CD14-positive monocyte (primary cell): ENCODE data around the gene DMRTC2. TPM values are rescaled to one million over a fixed set of nuclear protein-coding genes. Genes with fewer than 3 reads are reported as not detected.

Experiments
- DNase-seq, 3 donors: peaks; one replicate each; pipeline ENCODE4 v3.0.0-alpha.2; 2011 to 2022
- H2AFZ ChIP-seq: 2 replicates; pipeline ENCODE4 v1.6.0; 2012; ENCODE audit warnings: mild to moderate bottlenecking, low read depth, low read length, inconsistent platforms; ENCODE audit not compliant: insufficient read depth, poor library complexity, severe bottlenecking
- H3K27ac ChIP-seq, 2 donors: 1 replicate in 1 of 2; 2 replicates in 1 of 2; pipeline ENCODE4 v1.5.1; 2012 to 2013; ENCODE audit warnings: low read length in 2 of 2, control low read depth in 1 of 2, inconsistent platforms in 1 of 2, low read depth in 1 of 2, mild to moderate bottlenecking in 1 of 2
- H3K27me3 ChIP-seq, 2 donors: one replicate each; pipeline versions ENCODE4 v1.6.0 to v1.6.1; 2011 to 2013; ENCODE audit warnings: low read length in 2 of 2; ENCODE audit not compliant: control insufficient read depth in 2 of 2, insufficient read depth in 2 of 2
- H3K36me3 ChIP-seq, 2 donors: replicated peaks in 1 of 2; 1 replicate in 1 of 2; 2 replicates in 1 of 2; pipeline versions ENCODE4 v1.5.1 to v1.6.1; 2012 to 2013; ENCODE audit warnings: low read length in 2 of 2, control low read depth in 1 of 2, inconsistent platforms in 1 of 2, mild to moderate bottlenecking in 1 of 2; ENCODE audit not compliant: insufficient read depth in 2 of 2, control insufficient read depth in 1 of 2
- H3K4me1 ChIP-seq, 2 donors: 1 replicate in 1 of 2; 2 replicates in 1 of 2; pipeline versions ENCODE4 v1.5.1 to v1.6.1; 2012 to 2013; ENCODE audit warnings: low read length in 2 of 2, control low read depth in 1 of 2, inconsistent platforms in 1 of 2, mild to moderate bottlenecking in 1 of 2, moderate library complexity in 1 of 2; ENCODE audit not compliant: insufficient read depth in 2 of 2, control insufficient read depth in 1 of 2
- H3K4me2 ChIP-seq: replicated peaks from 2 replicates; pipeline ENCODE3; 2012; ENCODE audit warnings: low read length, moderate library complexity, mild to moderate bottlenecking; ENCODE audit not compliant: poor library complexity, severe bottlenecking; ENCODE audit errors: extremely low read depth
- H3K4me3 ChIP-seq, 3 experiments: fragments of 200-600 bp in 1 of 3; sonication (generic) in 1 of 3; replicated peaks in 1 of 3; 1 replicate in 2 of 3; 2 replicates in 1 of 3; pipeline ENCODE4 v1.5.1; 2011 to 2013; ENCODE audit warnings: low read length in 3 of 3, mild to moderate bottlenecking in 3 of 3, control low read depth in 2 of 3, low read depth in 2 of 3, inconsistent platforms in 1 of 3, moderate library complexity in 1 of 3
- H3K79me2 ChIP-seq: 2 replicates; pipeline ENCODE4 v1.6.0; 2012; ENCODE audit warnings: mild to moderate bottlenecking, control low read depth, inconsistent platforms, low read length, moderate library complexity; ENCODE audit not compliant: insufficient read depth
- H3K9ac ChIP-seq: 2 replicates; pipeline ENCODE4 v1.6.0; 2017; ENCODE audit warnings: low read length, mild to moderate bottlenecking; ENCODE audit not compliant: insufficient read depth, poor library complexity, severe bottlenecking
- H3K9me3 ChIP-seq, 2 donors: replicated peaks in 1 of 2; 1 replicate in 1 of 2; 2 replicates in 1 of 2; pipeline versions ENCODE4 v1.5.1 to v1.6.1; 2012 to 2013; ENCODE audit warnings: low read length in 2 of 2, control low read depth in 1 of 2; ENCODE audit not compliant: control insufficient read depth in 1 of 2, insufficient read depth in 1 of 2
- H4K20me1 ChIP-seq: 2 replicates; pipeline ENCODE4 v1.6.0; 2012; ENCODE audit warnings: mild to moderate bottlenecking, low read length, control low read depth, moderate library complexity; ENCODE audit not compliant: insufficient read depth
- H3K27ac Mint-ChIP-seq, 7 donors: one replicate each; pipeline ENCODE4 v1.8.0; 2020; ENCODE audit warnings: mild to moderate bottlenecking in 7 of 7, mixed read lengths in 7 of 7, moderate library complexity in 6 of 7, inconsistent platforms in 2 of 7
- H3K27me3 Mint-ChIP-seq, 3 donors: one replicate each; pipeline ENCODE4 v1.8.0; 2021 to 2022; ENCODE audit warnings: low read depth in 3 of 3, mild to moderate bottlenecking in 3 of 3, mixed read lengths in 3 of 3, moderate library complexity in 3 of 3, inconsistent platforms in 1 of 3
- H3K36me3 Mint-ChIP-seq, 2 donors: one replicate each; pipeline ENCODE4 v1.8.0; 2020; ENCODE audit warnings: mixed read lengths in 2 of 2, inconsistent platforms in 1 of 2, mild to moderate bottlenecking in 1 of 2
- H3K4me1 Mint-ChIP-seq: one replicate; pipeline ENCODE4 v1.8.0; 2020; ENCODE audit warnings: mild to moderate bottlenecking, mixed read lengths
- H3K4me3 Mint-ChIP-seq, 2 donors: one replicate each; pipeline ENCODE4 v1.8.0; 2020; ENCODE audit warnings: mild to moderate bottlenecking in 2 of 2, mixed read lengths in 2 of 2, moderate library complexity in 1 of 2
- H3K9me3 Mint-ChIP-seq, 7 donors: one replicate each; pipeline ENCODE4 v1.8.0; 2020 to 2022; ENCODE audit warnings: mixed read lengths in 7 of 7, mild to moderate bottlenecking in 6 of 7, moderate library complexity in 6 of 7, inconsistent platforms in 2 of 7
- CTCF ChIP-seq: fragments of 200-600 bp; IDR thresholded peaks from one replicate; pipeline ENCODE4 v1.8.0; 2022; ENCODE audit warnings: antibody characterized with exemption, mild to moderate bottlenecking
- WGBS: methylation state at CpG from one replicate; pipeline ENCODE4 v1.1.5; 2013; ENCODE audit warnings: missing lambda C conversion rate; ENCODE audit not compliant: insufficient coverage; 5-methylcytosine and 5-hydroxymethylcytosine counted together
- intact Hi-C, 2 donors: fragments of 100-400 bp; cut with micrococcal nuclease; formaldehyde crosslinking; loops; one replicate each; pipeline versions ENCODE4 v1.15.0 to v1.15.1; 2023
- polyA plus RNA-seq, 3 donors: library from polyadenylated mRNA; depleted of rRNA in 1 of 3; unstranded in 2 of 3; stranded (reverse) in 1 of 3; fragments of 300-500 nt in 2 of 3; fragments of >200 nt in 1 of 3; fragmentation: Illumina TruSeq in 2 of 3; gene quantifications; 1 replicate in 2 of 3; 2 replicates in 1 of 3; pipeline ENCODE4 v1.2.3, GENCODE V29; 2012 to 2021

The DMRTC2 gene
- polyA plus RNA-seq, 3 donors = not detected

- Histone ChIP-seq H3K79me2 (peaks cover 63% of the 10 kb centered on the region), H3K9ac (peak overlapping the region; percentile 90), H4K20me1 (peaks cover 57% of the 10 kb centered on the region), H3K4me2 (peak overlapping the region; percentile 98), H3K4me1 (peaks cover 36 to 43% of the 10 kb centered on the region in 2 donors), H3K27me3 (no peaks in the 10 kb centered on the region), H3K36me3 (peaks cover 38 to 50% of the 10 kb centered on the region in 2 donors), H3K4me3 (peak overlapping the region; percentile 59 to 95 (median 68)), H3K9me3 (no peaks in the 10 kb centered on the region), H2AFZ (peak overlapping the region; percentile 88), H3K27ac (peak overlapping the region in 1 of 2 donors; percentile 90)
- peaks cover 46% of the 10 kb centered on the region for H3K4me1 Mint-ChIP-seq
- no peak for TF ChIP-seq CTCF
- H3K9me3 Mint-ChIP-seq = no peaks in the 10 kb centered on the region
- peaks cover 36 to 52% of the 10 kb centered on the region in 2 donors for H3K36me3 Mint-ChIP-seq
- H3K27ac Mint-ChIP-seq = peak overlapping the region; percentile 87 to 100 (median 91)
- peaks cover 0 to 3% (median 2%) of the 10 kb centered on the region in 3 donors for H3K27me3 Mint-ChIP-seq
- 60% methylated on average over 1 of the region's 9 CpGs for WGBS
- intact Hi-C loops = loop anchor here (2.0 to 5.0 kb wide), 2 partner anchors 22 to 96 kb away; partner anchors contain the start of genes ARHGEF1 (in 2 of the 2) and RABAC1 (in 2 of the 2)
- peak overlapping the region; percentile 92 to 93 for H3K4me3 Mint-ChIP-seq
- DNase-seq = peak in 1 of 3 donors; percentile 24
Measured at GRCh38 chr19:41861116-41861768, 16.4 kb downstream of the DMRTC2 start.

DNA sequence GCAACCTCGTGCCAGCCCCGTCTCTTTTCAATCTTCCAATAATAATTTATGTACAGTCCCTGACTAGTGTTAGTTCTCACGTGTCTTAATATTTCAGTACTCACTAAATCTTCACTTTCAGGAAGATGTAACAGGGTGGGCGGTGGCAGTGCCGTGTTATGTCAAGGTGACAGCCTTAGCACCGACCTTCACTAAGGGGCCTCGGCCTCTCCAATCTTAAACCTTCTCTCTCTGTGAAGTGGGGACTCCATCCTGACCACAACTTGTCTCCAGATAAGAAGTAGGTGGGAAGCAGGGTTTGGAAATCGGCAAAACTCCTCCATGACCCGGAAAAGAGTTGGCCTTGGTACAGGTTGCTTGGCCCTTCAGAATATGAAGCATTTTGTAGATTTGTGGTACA lies 17.0 kb downstream of the DMRTC2 start:
- DNase-seq = no peak
- Histone ChIP-seq H3K36me3 (peaks cover 38 to 54% of the 10 kb centered on the region in 2 donors), H3K9me3 (no peaks in the 10 kb centered on the region), H3K27ac (peak overlapping the region in 1 of 2 donors; percentile 90), H3K4me2 (no peak overlapping the region), H4K20me1 (peaks cover 63% of the 10 kb centered on the region), H3K79me2 (peaks cover 69% of the 10 kb centered on the region), H3K4me3 (peak overlapping the region in 1 of 3 experiments; percentile 19), H3K27me3 (no peaks in the 10 kb centered on the region), H3K9ac (peak overlapping the region; percentile 90), H2AFZ (no peak overlapping the region), H3K4me1 (peaks cover 39 to 43% of the 10 kb centered on the region in 2 donors)
- Mint-ChIP-seq H3K27me3 (peaks cover 0 to 3% (median 2%) of the 10 kb centered on the region in 3 donors), H3K4me1 (peaks cover 51% of the 10 kb centered on the region), H3K27ac (peak overlapping the region in 2 of 7 donors; percentile 46 to 72), H3K9me3 (no peaks in the 10 kb centered on the region), H3K36me3 (peaks cover 38 to 56% of the 10 kb centered on the region in 2 donors), H3K4me3 (no peak overlapping the region)
- no peak for TF ChIP-seq CTCF
- 71% methylated on average over 2 of the region's 9 CpGs for WGBS
- intact Hi-C loops = loop anchor here (2.0 to 5.0 kb wide), 2 partner anchors 21 to 95 kb away; partner anchors contain the start of genes ARHGEF1 (in 2 of the 2) and RABAC1 (in 2 of the 2)
